Testis (tissue), 3 donors: ENCODE results near the gene BIN2. TPM values are rescaled to one million over a fixed set of nuclear protein-coding genes. Genes with fewer than 3 reads are reported as not detected.
"Not testable (repeated sequence)": the region's sequence is repeated elsewhere in the genome, so short reads cannot be mapped to it uniquely, and the experiment has no call there.

ENCODE experiments used
- DNase-seq: peaks from one replicate; pipeline ENCODE4 v3.0.0-alpha.2; 2019
- H3K27ac ChIP-seq, 2 donors: fragments of 200-600 bp; sonication (generic); one replicate each; pipeline ENCODE4 v1.5.1; 2019
- H3K27me3 ChIP-seq: fragments of 200-600 bp; sonication (generic); one replicate; pipeline ENCODE4 v1.5.1; 2019
- H3K36me3 ChIP-seq: fragments of 200-600 bp; sonication (generic); one replicate; pipeline ENCODE4 v1.5.1; 2017; ENCODE audit warnings: low read depth; ENCODE audit errors: missing control alignments
- H3K4me1 ChIP-seq: fragments of 200-600 bp; sonication (generic); one replicate; pipeline ENCODE4 v1.5.1; 2019
- H3K4me3 ChIP-seq, 2 donors: fragments of 200-600 bp; sonication (generic); one replicate each; pipeline ENCODE4 v1.5.1; 2017 to 2019
- H3K9me3 ChIP-seq: fragments of 200-600 bp; sonication (generic); one replicate; pipeline ENCODE4 v1.5.1; 2017
- POLR2A ChIP-seq: fragments of 450-650 bp; IDR thresholded peaks from one replicate; pipeline ENCODE4 v1.6.1; 2017; ENCODE audit warnings: antibody characterized with exemption, mild to moderate bottlenecking, moderate library complexity
- WGBS, 2 donors: methylation state at CpG; one replicate each; pipeline ENCODE4 v1.1.5; 2018; 5-methylcytosine and 5-hydroxymethylcytosine counted together
- intact Hi-C: fragments of 100-400 bp; cut with DNase I; formaldehyde crosslinking; loops from one replicate; pipeline ENCODE4 v1.15.1; 2023; ENCODE audit warnings: low total_unique reads
- polyA plus RNA-seq: library from polyadenylated mRNA; stranded (reverse); fragments of 350-450 nt; fragmentation: Illumina TruSeq; extraction: RNeasy Lipid Tissue Mini Kit (QIAGEN cat#74804); gene quantifications from one replicate; pipeline ENCODE4 v1.2.3, GENCODE V29; 2014; ENCODE audit warnings: low read depth, low replicate concordance; ENCODE audit not compliant: insufficient read depth
- total RNA-seq, 2 donors: library from RNA; depleted of rRNA; stranded (reverse); fragments of >200 nt; gene quantifications; one replicate each; pipeline ENCODE4 v1.2.3, GENCODE V29; 2016
- TF ChIP-seq, protein P1 (sequence below), 3 experiments: fragments of 450-650 bp in 2 of 3; fragments of 200-600 bp in 1 of 3; sonication (generic) in 1 of 3; IDR thresholded peaks; one replicate each; pipeline ENCODE4 v1.5.1; 2016 to 2019; ENCODE audit warnings: antibody characterized with exemption in 3 of 3, mild to moderate bottlenecking in 2 of 3, moderate library complexity in 1 of 3

The BIN2 gene
- total and polyA plus RNA-seq, 3 donors from 2014 or later = 10.9 to 29.6 (median 13.4) TPM

DNA sequence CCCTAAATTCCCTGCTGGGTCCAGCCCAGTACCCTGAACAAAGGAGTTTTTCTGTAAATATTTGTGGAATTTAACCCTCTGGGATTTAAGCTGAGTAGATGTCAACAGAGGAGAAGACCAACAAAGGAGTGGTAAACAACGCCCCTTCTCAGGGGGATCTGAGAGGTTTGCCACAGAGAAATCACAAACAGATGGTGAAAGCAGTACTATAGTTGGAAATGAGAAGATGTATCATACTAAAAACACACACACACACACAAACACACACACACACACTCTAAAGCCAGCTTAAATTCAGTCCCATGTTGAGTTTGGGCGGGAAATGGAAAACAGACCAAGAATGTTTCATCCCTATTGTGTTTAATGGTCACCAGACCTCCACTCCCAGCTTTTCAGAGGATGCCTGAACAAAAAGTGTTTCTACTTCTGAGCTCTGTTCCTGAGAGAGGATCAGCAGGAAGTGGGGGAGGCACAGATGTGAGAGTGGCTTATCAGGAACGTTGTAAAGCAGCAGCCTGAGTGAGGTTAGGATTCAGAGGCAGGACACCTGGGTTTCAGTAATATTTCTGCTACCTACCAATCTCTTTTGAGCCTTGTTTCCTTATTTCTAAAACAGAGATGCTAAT lies 3.2 kb downstream of the BIN2 start:
- Histone ChIP-seq H3K27ac (no peak overlapping the region), H3K9me3 (no peaks in the 10 kb centered on the region), H3K27me3 (no peaks in the 10 kb centered on the region), H3K4me1 (no peaks in the 10 kb centered on the region), H3K36me3 (no peaks in the 10 kb centered on the region), H3K4me3 (no peak overlapping the region)
- TF ChIP-seq POLR2A = no peak
- TF ChIP-seq, protein P1, sequence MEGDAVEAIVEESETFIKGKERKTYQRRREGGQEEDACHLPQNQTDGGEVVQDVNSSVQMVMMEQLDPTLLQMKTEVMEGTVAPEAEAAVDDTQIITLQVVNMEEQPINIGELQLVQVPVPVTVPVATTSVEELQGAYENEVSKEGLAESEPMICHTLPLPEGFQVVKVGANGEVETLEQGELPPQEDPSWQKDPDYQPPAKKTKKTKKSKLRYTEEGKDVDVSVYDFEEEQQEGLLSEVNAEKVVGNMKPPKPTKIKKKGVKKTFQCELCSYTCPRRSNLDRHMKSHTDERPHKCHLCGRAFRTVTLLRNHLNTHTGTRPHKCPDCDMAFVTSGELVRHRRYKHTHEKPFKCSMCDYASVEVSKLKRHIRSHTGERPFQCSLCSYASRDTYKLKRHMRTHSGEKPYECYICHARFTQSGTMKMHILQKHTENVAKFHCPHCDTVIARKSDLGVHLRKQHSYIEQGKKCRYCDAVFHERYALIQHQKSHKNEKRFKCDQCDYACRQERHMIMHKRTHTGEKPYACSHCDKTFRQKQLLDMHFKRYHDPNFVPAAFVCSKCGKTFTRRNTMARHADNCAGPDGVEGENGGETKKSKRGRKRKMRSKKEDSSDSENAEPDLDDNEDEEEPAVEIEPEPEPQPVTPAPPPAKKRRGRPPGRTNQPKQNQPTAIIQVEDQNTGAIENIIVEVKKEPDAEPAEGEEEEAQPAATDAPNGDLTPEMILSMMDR (IDR thresholded peaks at IDR 0.05) = no peak
- intact Hi-C loops = loop anchor here (10.0 kb wide), 1 partner anchor 486 kb away; no protein-coding TSS in a partner anchor
- 27% methylated on average over 3 of the region's 3 CpGs for WGBS, 2 donors
- DNase-seq = peak; percentile 32

- DNase-seq = no peak
- TF ChIP-seq, protein P1 (IDR thresholded peaks at IDR 0.05) = no peak
- TF ChIP-seq POLR2A = no peak
- Histone ChIP-seq H3K27ac (no peak overlapping the region), H3K4me1 (no peaks in the 10 kb centered on the region), H3K9me3 (no peaks in the 10 kb centered on the region), H3K4me3 (no peak overlapping the region), H3K27me3 (no peaks in the 10 kb centered on the region), H3K36me3 (no peaks in the 10 kb centered on the region)
- WGBS, 2 donors = 71 to 79% methylated on average over 4 of the region's 4 CpGs
- intact Hi-C loops = loop anchor here (10.0 kb wide), 1 partner anchor 486 kb away; no protein-coding TSS in a partner anchor
Observed at GRCh38 chr12:51320311-51320694, 3.7 kb downstream of the BIN2 start.

DNA sequence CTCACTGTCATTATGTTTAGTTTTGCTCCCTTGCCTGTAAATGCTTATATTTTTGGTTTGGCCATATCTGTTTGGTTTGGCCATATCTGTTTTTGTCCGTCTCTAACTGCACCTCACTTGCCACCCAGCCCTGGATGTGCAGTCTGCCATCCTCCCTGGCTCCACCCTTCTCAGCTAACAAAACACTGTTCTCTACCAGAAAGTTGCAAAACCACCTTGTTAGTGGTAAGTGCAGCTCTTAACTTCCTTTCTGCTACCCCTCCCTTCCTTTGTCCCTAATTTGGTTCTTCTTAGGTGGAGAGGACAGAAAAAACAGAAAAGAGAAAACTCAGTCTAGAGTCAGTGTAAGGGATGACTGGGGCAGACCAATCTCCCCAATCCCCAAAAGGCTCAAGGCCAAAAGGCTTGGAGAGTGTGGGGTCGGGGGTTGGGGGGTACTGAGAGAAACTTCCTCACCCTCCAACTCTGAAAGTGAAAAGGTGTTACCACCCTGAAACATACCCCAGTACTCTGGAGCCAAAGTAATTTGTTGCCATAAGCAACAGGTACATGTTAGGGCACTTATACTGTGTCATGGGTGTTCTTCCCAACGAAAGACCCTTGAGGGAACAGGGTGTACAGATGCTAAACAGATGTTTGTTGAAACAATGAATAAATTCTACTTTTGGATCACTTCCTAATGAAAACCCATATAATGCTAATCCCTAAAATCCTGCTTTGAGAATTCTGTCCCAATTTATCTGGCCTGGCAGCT lies 5.0 kb downstream of the BIN2 start:
- no peak for DNase-seq
- no peaks in the 10 kb centered on the region for H3K36me3 ChIP-seq
- no peak overlapping the region for H3K4me3 ChIP-seq
- H3K9me3 ChIP-seq = no peaks in the 10 kb centered on the region
- no peak for TF ChIP-seq POLR2A
- TF ChIP-seq, protein P1 (IDR thresholded peaks at IDR 0.05) = no peak
- no peak overlapping the region for H3K27ac ChIP-seq
- 67 to 68% methylated on average over 3 of the region's 3 CpGs for WGBS, 2 donors
- H3K27me3 ChIP-seq = no peaks in the 10 kb centered on the region
- no peaks in the 10 kb centered on the region for H3K4me1 ChIP-seq
- intact Hi-C loops = no loop called here

- H3K4me1 ChIP-seq, H3K36me3 ChIP-seq, H3K4me3 ChIP-seq, H3K9me3 ChIP-seq, H3K27ac ChIP-seq, intact Hi-C loops, H3K27me3 ChIP-seq, DNase-seq: not testable (repeated sequence)
- 87 to 88% methylated on average over 8 of the region's 8 CpGs for WGBS, 2 donors
Observed at GRCh38 chr12:51318057-51318806, 5.7 kb downstream of the BIN2 start.

DNA sequence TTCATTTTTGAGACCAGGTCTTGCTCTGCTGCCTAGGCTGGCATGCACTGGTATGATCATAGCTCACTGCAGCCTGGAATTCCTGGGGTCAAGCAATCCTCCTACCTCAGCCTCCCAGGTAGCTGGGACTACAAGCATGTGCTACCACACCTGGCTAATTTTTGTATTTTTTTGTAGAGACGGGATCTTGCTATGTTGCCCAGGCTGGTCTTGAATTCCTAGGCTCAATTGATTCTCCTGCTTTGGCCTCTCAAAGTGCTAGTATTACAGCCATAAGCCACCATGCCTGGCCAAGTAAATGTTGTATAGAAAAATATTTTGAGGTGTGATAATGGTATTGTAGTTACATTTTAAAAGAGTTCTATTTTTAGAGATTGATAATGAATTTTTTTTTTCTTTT lies 12.6 kb downstream of the BIN2 start:
- intact Hi-C loops = no loop called here
- WGBS, 2 donors = 88 to 96% methylated on average over 1 of the region's 1 CpG
- H3K4me1 ChIP-seq = no peaks in the 10 kb centered on the region
- no peak for DNase-seq
- H3K27ac ChIP-seq = no peak overlapping the region
- no peaks in the 10 kb centered on the region for H3K9me3 ChIP-seq
- H3K36me3 ChIP-seq = no peaks in the 10 kb centered on the region
- no peak overlapping the region for H3K4me3 ChIP-seq
- no peak for TF ChIP-seq POLR2A
- TF ChIP-seq, protein P1 (IDR thresholded peaks at IDR 0.05) = no peak
- H3K27me3 ChIP-seq = no peaks in the 10 kb centered on the region
